GDM1 (cell line): ENCODE measurements around the gene ARIH1.
"Not testable (repeated sequence)": the region's sequence is repeated elsewhere in the genome, so short reads cannot be mapped to it uniquely, and the experiment has no call there.

ENCODE experiments used
- DNase-seq: peaks from one replicate; lab custom pipeline; 2025; lab: John Stamatoyannopoulos, UW

The ARIH1 gene

GRCh38 chr15:72473614-72474465 is at the start of gene ARIH1:
Gene ARIH1 (plus strand): TSS chr15:72474330. CDS start chr15:72474640, 310 bp downstream.
- peak; percentile 94 for DNase-seq

GRCh38 chr15:72426753-72427152 is 47.4 kb upstream of the ARIH1 start:
- no peak for DNase-seq

DNA sequence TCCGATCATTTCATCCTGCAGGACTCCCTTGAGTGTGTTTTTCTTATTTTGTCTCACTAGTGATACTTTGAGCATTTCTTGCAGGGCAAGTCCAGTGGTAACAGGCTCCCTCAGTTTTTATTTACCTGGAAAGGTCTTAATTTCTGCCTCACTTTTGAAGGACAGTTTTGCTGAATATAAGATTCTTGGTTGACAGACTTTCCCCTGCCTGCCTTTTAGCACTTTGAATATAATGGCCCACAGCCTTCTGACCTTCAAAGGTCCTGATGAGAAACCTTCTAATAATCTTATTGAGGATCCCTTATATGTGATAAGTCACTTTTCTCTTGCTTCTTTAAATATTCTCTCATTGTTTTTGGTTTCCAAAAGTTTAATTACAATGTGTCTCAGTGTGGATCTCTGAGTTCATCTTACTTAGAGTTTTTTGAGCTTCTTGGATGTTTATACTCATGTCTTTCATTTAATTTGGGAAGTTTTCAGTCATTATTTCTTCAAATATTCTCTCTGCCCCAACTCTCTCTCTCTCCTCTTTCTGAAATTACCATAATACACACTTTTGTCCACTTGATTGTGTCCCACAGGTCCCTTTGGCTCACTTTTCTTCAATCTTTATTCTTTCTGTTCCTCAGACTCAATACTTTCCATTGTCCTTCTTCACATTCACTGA is 36.3 kb upstream of the ARIH1 start:
- DNase-seq: no peak

- not testable (repeated sequence) for DNase-seq
Observed at GRCh38 chr15:72442848-72443247, 31.3 kb upstream of the ARIH1 start.

- no peak for DNase-seq
Observed at GRCh38 chr15:72445426-72445825, 28.7 kb upstream of the ARIH1 start.

DNA sequence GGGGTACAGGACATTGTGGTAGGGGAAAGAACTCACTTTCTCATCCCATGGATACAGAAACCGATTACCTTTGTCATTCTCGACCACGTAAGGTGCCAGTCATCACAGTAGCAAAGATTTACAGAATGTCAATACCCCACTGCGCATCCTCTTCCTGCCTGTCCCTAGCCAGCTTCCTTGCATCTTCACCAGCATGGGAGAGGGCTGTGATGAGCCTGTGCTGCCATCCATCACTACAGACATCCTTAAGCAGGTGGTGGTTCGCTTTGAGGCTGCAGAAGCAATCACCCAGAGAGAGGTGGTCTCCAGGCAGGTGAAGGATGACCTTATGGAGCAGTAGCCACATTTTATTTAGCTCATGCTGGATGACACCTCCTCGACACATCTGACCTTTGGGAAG is 23.3 kb upstream of the ARIH1 start:
- no peak for DNase-seq

GRCh38 chr15:72451224-72451623 is 22.9 kb upstream of the ARIH1 start:
- DNase-seq: no peak

DNA sequence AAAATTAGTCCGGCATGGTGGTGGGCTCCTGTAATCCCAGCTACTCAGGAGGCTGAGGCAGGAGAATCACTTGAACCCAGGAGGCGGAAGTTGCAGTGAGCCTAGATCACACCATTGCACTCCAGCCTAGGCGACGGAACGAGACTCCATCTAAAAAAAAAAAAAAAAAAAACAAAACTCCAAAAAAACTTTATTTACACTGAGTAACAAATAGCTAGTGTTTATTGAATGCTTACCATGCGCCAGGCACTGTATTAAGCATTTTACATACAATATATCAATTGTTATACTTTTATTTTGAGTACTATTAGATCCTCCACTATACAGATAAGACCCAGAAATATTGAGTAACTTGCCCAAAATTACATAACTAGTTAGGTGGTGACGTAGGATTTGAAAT is 17.4 kb upstream of the ARIH1 start:
- DNase-seq: no peak

GRCh38 chr15:72460402-72460801 is 13.7 kb upstream of the ARIH1 start:
- no peak for DNase-seq

GRCh38 chr15:72463702-72464101 is 10.4 kb upstream of the ARIH1 start:
- no peak for DNase-seq

DNA sequence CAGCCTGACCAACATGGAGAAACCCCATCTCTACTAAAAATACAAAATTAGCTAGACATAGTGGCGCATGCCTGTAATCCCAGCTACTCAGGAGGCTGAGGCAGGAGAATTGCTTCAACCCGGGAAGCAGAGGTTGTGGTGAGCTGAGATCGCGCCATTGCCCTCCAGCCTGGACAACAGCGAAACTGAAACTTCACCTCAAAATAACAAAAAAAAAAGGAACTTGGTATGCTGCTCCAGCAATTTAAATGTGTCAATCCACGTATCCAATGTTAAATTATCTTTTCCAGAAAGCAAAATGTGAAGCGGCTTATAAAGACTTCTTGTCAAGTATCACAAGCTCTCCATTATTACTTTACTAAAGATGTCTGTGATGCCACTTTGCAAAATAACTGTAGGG is 9.9 kb upstream of the ARIH1 start:
- no peak for DNase-seq

DNA sequence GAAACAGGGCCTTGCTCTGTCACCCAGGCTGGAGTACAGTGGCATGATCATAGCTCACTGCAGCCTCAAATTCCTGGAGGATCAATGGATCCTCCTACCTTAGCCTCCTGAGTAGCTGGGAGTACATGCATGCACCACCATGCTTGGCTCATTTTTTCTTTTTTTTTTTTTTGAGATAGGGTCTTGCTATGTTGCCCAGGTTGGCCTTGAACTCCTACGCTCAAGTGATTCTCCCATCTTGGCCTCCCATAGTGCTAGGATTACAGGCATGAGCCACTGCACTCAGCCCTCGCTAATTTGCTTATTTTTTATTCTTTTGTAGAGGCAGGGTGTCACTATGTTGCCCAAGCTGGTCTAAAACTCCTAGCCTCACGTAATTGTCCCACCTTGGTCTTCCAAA is 6.0 kb upstream of the ARIH1 start:
- DNase-seq: no peak

DNA sequence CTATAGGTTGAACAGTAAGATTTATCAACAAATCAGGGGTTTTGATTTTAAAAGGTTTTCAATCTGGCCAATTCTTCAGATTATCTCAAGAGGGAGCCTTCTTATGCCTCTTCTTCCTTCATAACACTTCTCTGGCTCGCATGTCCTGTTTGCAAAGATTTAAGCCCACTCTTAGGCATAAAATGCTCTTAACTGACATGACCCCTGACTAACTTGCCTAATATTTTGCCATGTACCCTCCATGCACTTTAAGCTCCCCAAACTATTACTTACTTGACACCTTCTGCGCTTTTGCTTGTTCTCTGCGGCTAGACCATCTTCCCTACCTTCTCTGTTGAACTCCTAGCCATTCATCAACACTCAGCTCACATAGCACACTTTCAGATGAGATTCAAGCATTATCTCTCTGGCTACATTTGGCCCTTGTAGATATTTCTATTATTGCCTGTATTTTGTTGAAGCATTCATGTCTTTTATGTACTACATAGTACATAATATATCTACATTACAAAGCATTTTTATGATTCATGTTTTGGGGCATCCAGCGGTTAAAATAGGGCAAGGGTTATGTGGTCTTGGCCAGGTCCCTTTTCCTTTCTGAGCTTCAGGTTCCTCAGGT is 1.0 kb upstream of the ARIH1 start:
- DNase-seq: no peak

- no peak for DNase-seq
Observed at GRCh38 chr15:72474466-72474911, 359 bp downstream of the ARIH1 start.

DNA sequence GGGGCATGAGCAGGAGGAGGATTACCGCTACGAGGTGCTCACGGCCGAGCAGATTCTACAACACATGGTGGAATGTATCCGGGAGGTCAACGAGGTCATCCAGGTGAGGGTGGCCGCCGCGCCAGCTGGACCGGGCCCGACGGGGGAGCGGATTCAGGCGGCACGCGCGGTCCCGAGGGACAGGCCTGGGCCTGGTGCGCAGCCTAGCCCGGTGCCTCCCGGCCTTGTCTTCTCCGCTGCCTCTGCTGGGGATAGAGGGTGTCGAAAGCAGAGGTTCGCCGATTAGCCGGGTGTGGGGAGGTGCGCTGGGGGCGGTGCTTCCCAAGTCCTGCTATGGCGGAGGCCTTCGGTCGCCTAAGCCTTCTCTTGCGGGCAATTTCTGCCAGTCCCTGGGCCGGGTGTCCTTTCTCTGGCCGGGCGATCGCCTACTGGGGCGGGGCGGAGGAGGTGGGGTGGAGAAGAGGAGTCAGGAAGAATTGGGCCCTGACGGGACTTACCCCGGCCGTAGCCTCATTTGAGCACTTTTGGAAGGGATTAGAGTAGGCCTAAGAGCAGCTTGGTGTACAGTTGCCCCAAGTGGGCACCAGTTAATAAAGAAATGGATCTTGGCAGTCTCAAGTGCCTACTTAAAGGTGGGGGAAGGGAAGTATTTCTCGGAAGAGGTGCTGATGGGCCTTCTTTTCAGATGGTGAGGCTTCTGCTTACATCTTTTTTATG is 940 bp downstream of the ARIH1 start:
- peak; percentile 38 for DNase-seq

DNA sequence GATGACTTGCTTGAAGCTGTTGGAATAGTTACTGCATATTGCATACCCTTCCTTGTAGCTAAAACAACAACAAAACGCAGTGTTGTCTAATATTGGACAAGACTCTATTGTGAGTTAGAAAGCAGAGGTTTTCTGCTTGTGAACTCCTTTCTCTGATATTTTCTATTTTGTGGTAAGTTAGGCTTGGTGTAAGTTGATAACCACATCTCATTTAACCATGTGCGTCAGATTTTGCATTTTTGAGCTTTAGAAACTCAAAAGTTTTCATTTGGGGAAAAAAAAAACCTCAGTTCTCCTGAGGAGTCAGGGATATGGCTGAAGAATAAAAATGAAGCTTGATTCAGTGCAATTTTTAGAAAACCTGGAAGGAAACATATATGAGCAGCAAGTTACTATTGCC is 1.5 kb downstream of the ARIH1 start:
- DNase-seq: no peak

DNA sequence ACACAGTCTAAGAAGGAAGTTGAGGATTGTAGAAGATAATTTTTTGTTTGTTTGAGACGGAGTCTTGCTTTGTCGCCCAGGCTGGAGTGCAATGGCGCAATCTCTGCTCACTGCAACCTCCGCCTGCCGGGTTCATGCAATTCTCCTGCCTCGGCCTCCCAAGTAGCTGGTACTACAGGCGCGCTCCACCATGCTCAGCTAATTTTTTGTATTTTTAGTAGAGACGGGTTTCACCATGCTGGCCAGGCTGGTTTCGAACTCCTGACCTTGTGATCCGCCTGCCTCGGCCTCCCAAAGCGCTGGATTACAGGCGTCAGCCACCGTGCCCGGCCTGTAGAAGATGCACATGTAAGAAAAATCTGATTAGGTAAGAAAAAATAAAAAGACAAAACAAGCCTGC is 2.2 kb downstream of the ARIH1 start:
- not testable (repeated sequence) for DNase-seq

DNA sequence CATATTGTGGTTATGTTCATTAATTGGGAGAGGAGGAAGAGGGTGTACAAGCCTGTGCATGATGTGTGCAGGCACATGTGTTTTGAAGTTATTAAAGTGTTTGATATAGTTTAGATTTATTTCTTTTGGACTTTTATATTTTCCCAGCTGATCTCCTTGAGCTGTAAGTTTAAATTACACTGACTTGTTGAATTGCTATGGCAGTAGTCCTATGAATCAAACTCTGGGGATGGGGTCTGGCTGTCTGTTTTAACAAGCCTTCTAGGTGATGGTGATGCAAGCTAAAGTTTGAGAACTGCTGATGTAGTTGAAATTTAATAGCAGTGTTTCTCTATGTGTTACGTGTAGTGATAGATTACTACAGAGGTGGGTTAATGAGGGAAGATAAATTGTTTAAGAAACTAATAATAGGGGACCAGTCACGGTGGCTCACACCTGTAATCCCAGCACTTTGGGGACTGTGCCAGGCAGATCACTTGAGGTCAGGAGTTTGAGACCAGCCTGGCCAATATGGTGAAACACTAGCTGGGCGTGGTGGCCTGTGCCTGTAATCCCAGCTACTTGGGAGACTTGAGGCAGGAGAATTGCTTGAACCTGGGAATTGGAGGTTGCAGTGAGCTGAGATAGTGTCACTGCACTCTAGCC is 7.0 kb downstream of the ARIH1 start:
- no peak for DNase-seq

- no peak for DNase-seq
Observed at GRCh38 chr15:72482275-72482674, 8.1 kb downstream of the ARIH1 start.

DNA sequence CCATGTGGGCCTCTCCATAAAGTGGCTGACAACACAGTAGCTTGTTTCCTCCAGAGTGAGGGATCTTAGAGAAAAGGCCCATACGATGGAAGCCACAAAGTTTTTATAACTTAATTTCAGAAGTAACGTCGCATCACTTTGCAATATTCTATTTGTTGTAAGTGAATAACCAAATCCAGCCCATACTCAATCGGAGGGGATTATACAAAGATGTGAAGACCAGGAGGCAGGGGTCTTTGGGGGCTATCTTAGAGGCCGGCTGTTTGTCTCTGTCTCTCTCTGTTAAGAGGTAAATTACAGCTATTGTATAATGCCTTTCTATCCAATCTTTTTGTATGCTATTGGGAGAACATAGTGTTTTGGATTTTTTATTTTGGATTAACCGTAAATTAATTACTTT is 9.1 kb downstream of the ARIH1 start:
- DNase-seq: no peak

DNA sequence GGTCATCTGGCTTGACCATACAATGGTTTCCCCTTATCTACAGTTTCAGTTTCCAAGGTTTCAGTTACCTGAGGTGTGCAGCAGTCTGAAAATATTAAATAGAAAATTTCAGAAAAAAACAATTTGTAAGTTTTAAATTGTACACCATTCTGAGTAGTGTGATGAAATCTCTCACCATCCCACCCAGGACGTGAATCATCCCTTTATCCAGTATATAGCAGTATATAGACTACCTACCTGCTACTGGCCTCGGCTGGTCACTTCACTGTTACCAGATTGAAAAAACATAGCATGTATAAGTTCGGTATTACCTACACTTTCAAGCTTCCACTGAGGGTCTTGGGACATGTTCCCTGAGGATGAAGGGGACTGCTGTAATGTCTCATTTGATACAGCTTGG is 12.0 kb downstream of the ARIH1 start:
- no peak for DNase-seq
